Stimulated activated CD4-positive, alpha-beta T cell treated with anti-CD3 and anti-CD28 coated beads, Interleukin-4, amount 100 ng/mL, for 48 hours (primary cell): ENCODE data around the gene FAM124B.

Experiments used
- DNase-seq, 2 donors: peaks; one replicate each; pipeline ENCODE4 v3.0.0-alpha.2; 2020; ENCODE audit warnings: low read depth in 2 of 2

The FAM124B gene

GRCh38 chr2:224401641-224402342 is at the start of gene FAM124B:
TSS of gene FAM124B (minus strand) at chr2:224402107. CDS start at chr2:224401768, 339 bp downstream.
- peak; percentile 8 to 17 for DNase-seq

- DNase-seq = no peak
Observed at GRCh38 chr2:224449212-224450147, 47.6 kb upstream of the FAM124B start.

- DNase-seq = no peak
Observed at GRCh38 chr2:224448236-224448635, 46.3 kb upstream of the FAM124B start.

- DNase-seq = no peak
Observed at GRCh38 chr2:224444783-224445182, 42.9 kb upstream of the FAM124B start.

- DNase-seq = no peak
Observed at GRCh38 chr2:224444021-224444420, 42.1 kb upstream of the FAM124B start.

- no peak for DNase-seq
Observed at GRCh38 chr2:224442071-224442967, 40.4 kb upstream of the FAM124B start.

- no peak for DNase-seq
Observed at GRCh38 chr2:224440988-224441387, 39.1 kb upstream of the FAM124B start.

GRCh38 chr2:224438726-224439125 is 36.8 kb upstream of the FAM124B start:
- DNase-seq = no peak

GRCh38 chr2:224436634-224437033 is 34.7 kb upstream of the FAM124B start:
- DNase-seq = no peak

GRCh38 chr2:224434618-224435017 is 32.7 kb upstream of the FAM124B start:
- no peak for DNase-seq

- no peak for DNase-seq
Observed at GRCh38 chr2:224433442-224433841, 31.5 kb upstream of the FAM124B start.

- DNase-seq = no peak
Observed at GRCh38 chr2:224432003-224432579, 30.2 kb upstream of the FAM124B start.

GRCh38 chr2:224429441-224429810 is 27.5 kb upstream of the FAM124B start:
- no peak for DNase-seq

- DNase-seq = no peak
Observed at GRCh38 chr2:224428787-224429440, 27.0 kb upstream of the FAM124B start.

- no peak for DNase-seq
Observed at GRCh38 chr2:224427471-224427870, 25.6 kb upstream of the FAM124B start.

- DNase-seq = no peak
Observed at GRCh38 chr2:224426656-224427055, 24.7 kb upstream of the FAM124B start.

- DNase-seq = no peak
Observed at GRCh38 chr2:224421065-224421464, 19.2 kb upstream of the FAM124B start.

GRCh38 chr2:224417947-224418346 is 16.0 kb upstream of the FAM124B start:
- DNase-seq = no peak

- no peak for DNase-seq
Observed at GRCh38 chr2:224417361-224417729, 15.4 kb upstream of the FAM124B start.

- DNase-seq = no peak
Observed at GRCh38 chr2:224416656-224417360, 14.9 kb upstream of the FAM124B start.
